NCI-H524 treated with DMSO at 0.1 percent for 48 hours (cell line): ENCODE results near the gene HP.
A peak's percentile ranks its signal among the peaks of the same experiment; 100 is the strongest.

Source experiments
- DNase-seq: peaks from one replicate; lab custom pipeline; 2025; lab: John Stamatoyannopoulos, UW

Gene HP

DNA sequence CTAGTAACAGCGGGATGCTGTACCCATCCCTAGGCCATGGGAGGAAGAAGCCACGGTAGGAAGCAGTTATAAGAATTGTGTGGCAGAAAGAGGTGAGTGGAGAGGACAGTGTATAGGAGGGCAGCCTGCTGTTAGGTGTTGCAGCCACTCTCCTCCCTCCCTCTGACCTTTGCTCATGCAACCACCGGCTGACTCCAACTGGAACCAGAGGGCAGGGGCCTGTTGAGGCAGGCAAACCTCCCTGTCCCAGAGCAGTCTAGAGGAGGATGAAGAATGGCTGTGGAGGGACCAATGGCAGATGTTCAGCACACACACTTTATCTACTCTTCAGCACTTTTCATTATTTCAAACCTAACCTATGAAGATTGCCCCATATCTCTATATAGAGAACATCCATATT is 36.9 kb downstream of the HP start:
- no peak for DNase-seq

DNA sequence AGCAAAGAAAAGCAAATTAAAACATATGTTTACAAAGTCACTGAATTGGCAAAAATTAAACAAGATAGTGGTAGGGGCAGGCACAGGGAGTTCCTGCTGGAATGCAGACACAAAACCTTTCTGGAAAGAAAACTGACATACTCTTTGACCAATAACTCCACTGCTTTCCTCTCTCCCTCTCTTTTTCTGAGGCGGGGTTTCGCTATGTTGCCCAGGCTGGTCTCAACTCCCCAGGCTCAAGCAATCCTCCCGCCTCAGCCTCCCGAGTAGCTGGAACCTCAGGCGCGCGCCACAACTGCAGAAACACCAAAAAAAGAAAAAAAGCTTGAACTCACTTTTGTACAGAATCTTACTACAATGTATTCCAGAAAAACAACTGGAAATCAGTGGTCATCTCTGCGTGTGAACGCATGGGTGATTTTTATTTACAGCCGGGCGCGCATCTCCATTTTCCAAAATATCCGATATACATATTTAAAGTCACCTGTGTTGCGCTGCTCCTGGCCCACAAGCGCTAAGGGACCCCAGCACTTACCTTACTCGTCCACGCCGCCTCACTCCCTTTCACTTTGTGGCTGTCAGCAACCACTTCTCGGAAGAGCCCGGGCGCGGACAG is 38.6 kb downstream of the HP start:
- DNase-seq: no peak

DNA sequence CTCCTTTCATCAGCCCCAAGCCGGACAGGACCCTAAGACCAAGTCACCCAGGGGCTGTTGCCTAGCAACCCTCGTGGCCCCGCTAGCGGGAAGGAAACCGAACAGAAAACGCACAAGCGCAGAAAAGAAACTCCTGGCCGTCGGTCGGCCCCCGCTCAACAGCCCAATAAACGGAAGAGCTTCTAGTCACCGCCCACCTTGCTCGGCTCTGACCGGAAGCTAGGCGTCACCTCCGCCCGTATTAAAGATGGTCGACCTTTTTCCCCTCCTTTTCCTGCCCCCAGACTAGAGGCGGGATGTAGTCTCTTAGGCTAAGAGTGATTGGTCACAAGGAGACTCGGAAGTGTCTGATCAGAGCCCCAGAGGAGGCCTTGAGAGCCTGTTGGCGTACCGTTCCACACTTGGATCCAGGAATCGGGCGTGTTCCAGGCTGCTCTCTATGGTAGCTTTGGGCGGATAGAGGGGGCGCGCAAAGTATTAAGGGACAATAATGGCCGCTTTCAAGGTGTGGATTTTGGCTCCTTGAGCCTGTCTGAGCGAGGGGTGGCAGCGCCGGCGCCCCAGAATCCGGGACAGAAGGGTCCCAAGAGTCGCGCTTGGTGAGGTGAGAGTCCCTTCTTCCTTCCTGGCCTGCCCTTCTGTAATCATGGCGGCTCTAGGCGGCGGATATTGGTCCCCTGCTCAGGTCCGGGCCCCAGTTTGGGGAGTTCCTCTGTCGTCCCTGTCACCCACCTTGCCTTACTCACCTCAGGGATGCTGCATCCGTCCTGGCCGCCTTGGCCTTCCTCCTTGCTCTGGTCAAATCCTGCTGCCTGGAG is 39.4 kb downstream of the HP start, which contains the start of the genes DHX38 and TXNL4B:
Gene DHX38 (plus strand): TSS at position 400 of the 818 bp plus-strand sequence. CDS start 2,311 bp downstream, outside the sequence.
Gene TXNL4B (minus strand): TSS at position 173 of the 818 bp plus-strand sequence. CDS start 2,871 bp downstream, outside the sequence.
- DNase-seq: peak; percentile 99

DNA sequence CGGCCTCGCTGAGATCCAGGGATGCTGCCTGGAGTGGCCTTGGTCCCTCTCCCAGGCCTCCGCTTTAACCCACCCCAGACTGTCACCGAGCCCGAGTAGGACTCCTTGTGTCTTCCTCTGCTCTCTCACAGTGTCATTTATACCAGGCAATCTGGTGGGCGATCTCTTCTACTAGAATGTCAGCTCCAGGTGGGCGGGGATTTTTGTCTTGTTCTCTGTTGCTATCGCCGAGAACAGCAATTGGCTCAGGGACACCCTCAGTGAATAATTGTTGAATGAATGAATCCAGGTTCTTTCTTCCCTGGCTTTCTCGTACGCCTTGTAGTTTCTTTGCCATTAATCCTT is 39.9 kb downstream of the HP start:
- DNase-seq: no peak

DNA sequence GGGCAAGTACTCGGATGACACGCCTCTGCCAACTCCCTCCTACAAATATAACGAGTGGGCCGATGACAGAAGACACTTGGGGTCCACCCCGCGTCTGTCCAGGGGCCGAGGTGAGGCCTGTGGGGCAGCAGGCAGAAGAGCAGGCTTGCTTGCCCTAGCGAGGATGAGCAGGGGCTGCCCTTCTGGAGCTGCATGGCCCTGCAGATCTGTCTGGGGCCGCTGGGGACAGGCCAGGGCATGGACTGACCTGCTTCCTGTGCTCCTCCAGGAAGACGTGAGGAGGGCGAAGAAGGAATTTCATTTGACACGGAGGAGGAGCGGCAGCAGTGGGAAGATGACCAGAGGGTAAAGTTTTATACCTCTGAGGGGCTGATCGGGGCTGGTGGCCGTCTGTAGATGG is 44.6 kb downstream of the HP start:
- no peak for DNase-seq

DNA sequence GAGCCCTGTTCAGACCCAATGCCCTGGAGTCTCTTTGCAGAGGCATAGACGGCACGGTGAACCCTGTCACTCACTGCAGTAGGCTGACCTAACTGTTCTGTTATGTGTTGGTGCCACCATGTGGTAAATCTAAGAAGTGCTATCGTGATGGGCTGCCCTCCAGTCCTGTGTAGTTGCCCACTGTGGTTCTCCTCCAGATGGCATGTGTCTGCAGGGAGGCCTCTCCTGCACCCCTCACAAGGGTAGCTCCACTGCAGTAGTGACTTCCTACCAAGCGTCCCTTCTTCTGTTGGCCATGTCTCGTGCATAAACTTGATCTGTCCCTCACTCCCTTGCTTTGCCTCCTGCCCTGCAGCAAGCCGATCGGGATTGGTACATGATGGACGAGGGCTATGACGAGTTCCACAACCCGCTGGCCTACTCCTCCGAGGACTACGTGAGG is 45.1 kb downstream of the HP start:
- no peak for DNase-seq

DNA sequence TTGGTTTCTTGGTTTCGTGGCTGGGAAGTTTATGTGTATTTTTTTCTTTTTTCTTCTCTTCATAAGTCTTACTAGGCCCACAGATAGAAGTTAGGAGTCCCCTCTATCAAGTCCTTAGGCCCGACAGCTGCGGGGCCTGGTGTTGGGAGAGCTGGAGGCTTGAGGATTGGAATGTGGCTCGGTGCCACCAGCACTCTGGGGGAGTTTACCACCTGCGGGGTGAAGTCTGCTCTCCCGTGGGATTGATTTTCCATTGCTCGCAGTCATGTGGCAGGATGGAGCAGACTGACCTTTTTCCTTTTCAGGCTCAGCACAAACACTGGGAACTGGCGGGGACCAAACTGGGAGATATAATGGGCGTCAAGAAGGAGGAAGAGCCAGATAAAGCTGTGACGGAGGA is 46.9 kb downstream of the HP start:
- no peak for DNase-seq

DNA sequence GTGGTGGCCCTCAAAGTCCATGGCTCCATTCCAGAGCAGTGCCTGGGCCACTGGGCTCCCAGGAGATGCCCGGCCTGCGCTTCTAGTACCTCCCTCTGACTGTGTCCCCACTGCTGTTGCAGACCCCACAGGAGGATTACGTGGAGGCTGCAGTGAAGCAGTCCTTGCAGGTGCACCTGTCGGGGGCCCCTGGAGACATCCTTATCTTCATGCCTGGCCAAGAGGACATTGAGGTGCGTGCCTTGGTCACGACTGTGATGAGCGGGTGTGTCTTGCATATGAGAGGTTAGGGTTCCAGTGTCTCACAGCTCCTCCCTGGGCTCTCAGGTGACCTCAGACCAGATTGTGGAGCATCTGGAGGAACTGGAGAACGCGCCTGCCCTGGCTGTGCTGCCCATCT is 50.6 kb downstream of the HP start:
- no peak for DNase-seq

DNA sequence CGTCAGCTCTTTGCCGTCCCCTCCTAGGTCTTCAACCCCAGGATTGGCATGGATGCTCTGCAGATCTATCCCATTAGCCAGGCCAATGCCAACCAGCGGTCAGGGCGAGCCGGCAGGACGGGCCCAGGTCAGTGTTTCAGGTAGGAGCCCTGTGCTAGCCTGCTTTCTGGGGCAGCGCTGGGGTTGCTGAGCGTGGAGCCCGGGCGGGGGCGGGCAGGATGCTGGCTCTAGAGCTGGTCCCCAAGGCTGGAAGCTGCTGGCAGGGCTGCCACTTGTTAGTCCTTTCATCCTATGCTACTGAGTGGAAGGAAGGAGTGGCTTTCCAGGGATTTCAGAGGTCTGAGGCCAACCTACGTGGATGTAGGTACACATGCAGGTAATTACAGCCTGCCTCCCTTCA is 51.7 kb downstream of the HP start:
- DNase-seq: no peak

DNA sequence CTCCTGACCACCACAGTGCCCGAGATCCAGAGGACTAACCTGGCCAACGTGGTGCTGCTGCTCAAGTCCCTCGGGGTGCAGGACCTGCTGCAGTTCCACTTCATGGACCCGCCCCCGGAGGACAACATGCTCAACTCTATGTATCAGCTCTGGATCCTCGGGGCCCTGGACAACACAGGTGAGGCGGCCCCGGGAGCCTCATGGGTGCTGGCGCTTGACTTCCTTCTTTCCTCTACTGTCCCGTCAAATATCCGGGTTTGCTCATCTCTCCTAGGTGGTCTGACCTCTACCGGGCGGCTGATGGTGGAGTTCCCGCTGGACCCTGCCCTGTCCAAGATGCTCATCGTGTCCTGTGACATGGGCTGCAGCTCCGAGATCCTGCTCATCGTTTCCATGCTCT is 53.1 kb downstream of the HP start:
- DNase-seq: no peak

DNA sequence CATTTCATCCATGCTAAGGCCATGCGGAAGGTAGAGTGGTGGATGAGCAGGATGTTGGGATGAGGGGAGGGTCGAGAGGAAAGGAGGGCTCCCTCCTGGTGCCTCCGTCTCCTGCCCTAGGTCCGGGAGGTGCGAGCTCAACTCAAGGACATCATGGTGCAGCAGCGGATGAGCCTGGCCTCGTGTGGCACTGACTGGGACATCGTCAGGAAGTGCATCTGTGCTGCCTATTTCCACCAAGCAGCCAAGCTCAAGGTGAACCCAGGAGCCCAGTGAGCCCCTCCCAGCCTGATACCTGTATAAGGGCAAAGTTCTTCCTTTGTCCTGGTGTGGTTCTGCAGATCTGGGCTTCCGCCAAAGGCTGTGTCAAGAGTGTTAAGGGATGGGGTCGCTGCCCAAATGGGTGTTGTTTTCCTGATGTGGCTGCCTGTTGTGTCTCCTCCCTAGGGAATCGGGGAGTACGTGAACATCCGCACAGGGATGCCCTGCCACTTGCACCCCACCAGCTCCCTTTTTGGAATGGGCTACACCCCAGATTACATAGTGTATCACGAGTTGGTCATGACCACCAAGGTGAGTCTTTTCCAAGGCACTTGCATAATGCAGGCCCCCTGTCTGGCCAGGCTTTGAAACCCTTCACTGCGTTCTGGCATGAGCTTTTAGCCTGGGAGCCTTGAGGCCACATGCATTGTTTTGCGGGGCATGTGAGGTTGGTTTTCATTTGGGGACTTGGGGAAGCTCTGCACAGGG is 54.2 kb downstream of the HP start:
- DNase-seq: no peak

DNA sequence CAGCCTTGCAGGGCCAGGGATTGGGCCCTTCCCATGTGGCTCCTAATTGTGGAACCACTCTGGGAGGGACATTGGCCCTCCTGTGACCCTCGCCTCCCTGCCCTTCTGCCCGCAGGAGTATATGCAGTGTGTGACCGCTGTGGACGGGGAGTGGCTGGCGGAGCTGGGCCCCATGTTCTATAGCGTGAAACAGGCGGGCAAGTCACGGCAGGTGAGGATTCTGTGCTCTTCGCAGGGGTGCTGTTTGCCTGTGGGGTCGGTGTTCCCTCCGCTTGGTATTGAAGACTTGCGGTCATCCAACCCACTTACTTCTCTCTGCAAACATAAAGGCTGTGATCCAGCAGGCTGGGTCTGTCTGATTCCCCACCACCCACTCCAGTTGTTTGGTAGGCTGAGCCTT is 55.0 kb downstream of the HP start:
- no peak for DNase-seq

DNA sequence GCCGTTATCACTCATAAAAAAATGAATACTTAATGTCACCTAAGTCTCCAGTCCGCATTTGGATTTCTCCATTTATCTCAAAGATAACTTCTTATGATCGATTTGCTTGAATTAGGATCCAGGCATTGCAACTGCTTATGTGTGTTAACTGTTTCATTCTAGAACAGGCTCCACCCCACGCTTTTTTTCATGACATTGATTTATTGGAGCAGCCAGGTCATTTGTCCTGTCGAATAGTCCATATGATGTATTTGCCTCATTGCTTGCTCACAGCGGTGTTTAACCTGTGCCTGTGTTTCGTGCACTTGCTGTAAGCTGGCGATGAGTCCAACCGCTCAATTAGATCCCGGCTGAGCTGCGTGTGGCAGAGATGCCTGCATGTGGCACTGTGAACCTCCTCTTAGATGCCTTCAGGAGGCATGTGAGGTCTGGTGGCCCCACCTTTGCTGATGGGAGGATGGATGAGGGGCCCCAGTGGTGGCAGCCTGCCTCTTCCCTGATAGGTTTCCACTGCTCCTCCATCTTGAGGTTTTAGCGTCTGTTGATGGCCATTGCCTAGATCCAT is 55.7 kb downstream of the HP start:
- DNase-seq: no peak
